A549 (cell line): Measurements from ENCODE around the gene LDLRAD1. TPM values are rescaled to one million over a fixed set of nuclear protein-coding genes. Genes with fewer than 3 reads are reported as not detected.
"Not testable (repeated sequence)": the region's sequence is repeated elsewhere in the genome, so short reads cannot be mapped to it uniquely, and the experiment has no call there.

Experiments
- ATAC-seq, 2 experiments: fragments of 200-7000 bp in 1 of 2; fragments of >200 bp in 1 of 2; cut with Nextera tagmentation in 1 of 2; cut with Tn5 transposase in 1 of 2; 3 replicates each; pipeline versions ENCODE4 v1.8.0 to v1.9.1; 2018 to 2020; ENCODE audit warnings: mild to moderate bottlenecking in 1 of 2, moderate library complexity in 1 of 2
- CTCF ChIA-PET: fragments of 300-600 bp; sonication (Branson Sonifier 250); formaldehyde crosslinking; extraction: SDS; loops from one replicate; lab custom pipeline; 2021; ENCODE audit warnings: antibody characterized with exemption, inconsistent platforms; lab: Yijun Ruan, JAX
- POLR2A ChIA-PET: fragments of 350-600 bp; formaldehyde crosslinking; extraction: SDS; loops from one replicate; lab custom pipeline; 2021; ENCODE audit warnings: antibody characterized with exemption, inconsistent platforms; lab: Yijun Ruan, JAX
- DNase-seq, 2 experiments: peaks; one replicate each; pipeline versions ENCODE4 v3.0.0 to v3.0.0-alpha.2; 2011 to 2016; ENCODE audit warnings: low read depth in 1 of 2, low spot score in 1 of 2
- FAIRE-seq: peaks from 2 replicates; lab custom pipeline; 2011; peaks lifted over from hg19 to GRCh38; lab: Jason Lieb, UNC
- H3K27ac ChIP-seq, 2 experiments: fragments of >200 bp; sonication (Bioruptor Twin); formaldehyde crosslinking; 3 replicates each; pipeline ENCODE4 v1.5.1; 2016 to 2017
- H3K4me1 ChIP-seq: fragments of >200 bp; sonication (Bioruptor Twin); formaldehyde crosslinking; 3 replicates; pipeline ENCODE4 v1.6.1; 2016
- H3K4me2 ChIP-seq: fragments of >200 bp; sonication (Bioruptor Twin); formaldehyde crosslinking; 3 replicates; pipeline ENCODE4 v1.6.1; 2016
- H3K4me3 ChIP-seq: fragments of >200 bp; sonication (Bioruptor Twin); formaldehyde crosslinking; 3 replicates; pipeline ENCODE4 v1.5.1; 2016
- H3K9me3 ChIP-seq: fragments of >200 bp; sonication (Bioruptor Twin); formaldehyde crosslinking; 3 replicates; pipeline ENCODE4 v1.6.1; 2016
- CBX2 ChIP-seq: fragments of 200-600 bp; sonication (generic); IDR thresholded peaks from 2 replicates; pipeline ENCODE4 v1.6.1; 2016; ENCODE audit warnings: low read depth, mild to moderate bottlenecking, borderline replicate concordance
- CBX8 ChIP-seq: fragments of 200-600 bp; sonication (generic); IDR thresholded peaks from 2 replicates; pipeline ENCODE4 v1.6.1; 2016
- CEBPB ChIP-seq, 2 experiments: fragments of >200 bp in 1 of 2; sonication (Bioruptor Twin) in 1 of 2; formaldehyde crosslinking in 1 of 2; IDR thresholded peaks; 2 replicates each; pipeline ENCODE4 v1.6.1; 2012 to 2016
- CHD4 ChIP-seq: fragments of 200-600 bp; sonication (generic); IDR thresholded peaks from 2 replicates; pipeline ENCODE4 v1.6.1; 2016; ENCODE audit warnings: antibody characterized with exemption, mild to moderate bottlenecking, borderline replicate concordance
- FOXS1 ChIP-seq: fragments of 250-450 bp; sonication (Bioruptor Pico); IDR thresholded peaks from 2 replicates; pipeline ENCODE4 v1.5.0; 2020; ENCODE audit warnings: mild to moderate bottlenecking, moderate library complexity
- HDAC2 ChIP-seq: fragments of 200-600 bp; sonication (generic); IDR thresholded peaks from 2 replicates; pipeline ENCODE4 v1.6.1; 2016
- HEYL ChIP-seq: fragments of 250-450 bp; sonication (Bioruptor Pico); IDR thresholded peaks from 2 replicates; pipeline ENCODE4 v1.8.0; 2021; ENCODE audit warnings: mild to moderate bottlenecking, moderate library complexity
- HOXB13 ChIP-seq: fragments of 250-450 bp; sonication (Bioruptor Pico); IDR thresholded peaks from 2 replicates; pipeline ENCODE4 v1.5.0; 2020; ENCODE audit warnings: low read depth, mild to moderate bottlenecking, moderate library complexity
- JUN ChIP-seq, 2 experiments: fragments of >200 bp; sonication (Bioruptor Twin); formaldehyde crosslinking; IDR thresholded peaks; 2 replicates in 1 of 2; 3 replicates in 1 of 2; pipeline ENCODE4 v1.6.1; 2016 to 2017
- JUNB ChIP-seq: fragments of >200 bp; sonication (Bioruptor Twin); formaldehyde crosslinking; IDR thresholded peaks from 2 replicates; pipeline ENCODE4 v1.6.1; 2016
- MAFK ChIP-seq: fragments of 450-650 bp; IDR thresholded peaks from 2 replicates; pipeline ENCODE4 v1.6.1; 2014; ENCODE audit not compliant: partially characterized antibody
- MAZ ChIP-seq: fragments of 150-350 bp; IDR thresholded peaks from 2 replicates; pipeline ENCODE4 v1.6.1; 2014; ENCODE audit warnings: antibody characterized with exemption, low read depth, low read length, borderline replicate concordance
- NR3C1 ChIP-seq: fragments of >200 bp; sonication (Bioruptor Twin); formaldehyde crosslinking; IDR thresholded peaks from 3 replicates; pipeline ENCODE4 v1.6.1; 2017
- POLR2A ChIP-seq: IDR thresholded peaks from 2 replicates; pipeline ENCODE4 v1.6.1; 2012; ENCODE audit warnings: mild to moderate bottlenecking, low read length
- RAD21 ChIP-seq, 2 experiments: fragments of >200 bp in 1 of 2; sonication (Bioruptor Twin) in 1 of 2; formaldehyde crosslinking in 1 of 2; IDR thresholded peaks in 1 of 2; conservative IDR thresholded peaks in 1 of 2; 2 replicates in 1 of 2; 3 replicates in 1 of 2; pipeline ENCODE4 v1.6.1; 2012 to 2018; ENCODE audit warnings: inconsistent platforms in 1 of 2
- RNF2 ChIP-seq: fragments of 200-600 bp; sonication (generic); IDR thresholded peaks from 2 replicates; pipeline ENCODE4 v1.6.1; 2016; ENCODE audit warnings: low read depth, mild to moderate bottlenecking, antibody characterized with exemption, moderate library complexity, borderline replicate concordance
- TP53 ChIP-seq: fragments of 250-450 bp; sonication (Bioruptor Pico); IDR thresholded peaks from 2 replicates; pipeline ENCODE4 v1.5.0; 2021; ENCODE audit warnings: mild to moderate bottlenecking, moderate library complexity
- WGBS: methylation state at CpG from one replicate; pipeline ENCODE4 v1.1.6; 2017; ENCODE audit errors: missing lambda C conversion rate; 5-methylcytosine and 5-hydroxymethylcytosine counted together
- polyA plus RNA-seq, 4 experiments: library from polyadenylated mRNA; depleted of rRNA in 3 of 4; stranded (reverse); fragments of >200 nt; fragmentation: RNase III in 1 of 4; extraction: RNeasy Plus Mini Kit Qiagen cat#74134 plus additional on column Dnase treatment in 1 of 4; gene quantifications; 2 replicates in 3 of 4; 3 replicates in 1 of 4; pipeline ENCODE4 v1.2.3, GENCODE V29; 2011 to 2017
- TF ChIP-seq, protein P1 (sequence below): fragments of >200 bp; sonication (Bioruptor Twin); formaldehyde crosslinking; IDR thresholded peaks from 3 replicates; pipeline ENCODE4 v1.5.1; 2016
- TF ChIP-seq, protein P2 (sequence below): fragments of >200 bp; sonication (Bioruptor Twin); formaldehyde crosslinking; IDR thresholded peaks from 3 replicates; pipeline ENCODE4 v1.6.1; 2016
- TF ChIP-seq, protein P3 (sequence below): fragments of 250-450 bp; sonication (Bioruptor Pico); IDR thresholded peaks from 2 replicates; pipeline ENCODE4 v1.5.0; 2021; ENCODE audit warnings: mild to moderate bottlenecking, moderate library complexity, borderline replicate concordance
- TF ChIP-seq, protein P4 (sequence below): fragments of 150-350 bp; IDR thresholded peaks from 2 replicates; pipeline ENCODE4 v1.6.1; 2014; ENCODE audit warnings: low read depth, mild to moderate bottlenecking, low read length

Gene LDLRAD1
- polyA plus RNA-seq, 2 of the 4 experiments (the other 2 are of a cell fraction), result 0.06 TPM; not detected in 1

DNA sequence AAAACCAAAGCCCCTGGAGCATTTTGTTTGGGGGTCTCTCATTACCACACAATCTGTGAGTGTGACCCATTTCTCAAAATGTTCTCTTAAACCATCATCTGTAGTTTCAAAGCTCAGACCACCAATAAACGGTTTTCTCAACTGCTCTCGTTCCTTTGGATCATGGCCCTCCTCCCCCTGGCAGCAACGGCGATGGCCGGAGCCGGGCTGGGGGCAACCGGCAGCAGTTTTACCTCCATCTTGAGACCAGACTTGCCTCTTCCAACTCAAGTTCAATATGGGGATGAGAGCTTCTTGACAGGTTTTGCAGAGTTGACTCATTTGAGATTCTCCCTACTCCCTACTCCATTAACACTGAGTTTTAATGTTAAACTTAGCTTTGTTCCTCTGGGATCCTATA lies 42.1 kb downstream of the LDLRAD1 start:
- H3K9me3 ChIP-seq, result no peaks in the 10 kb centered on the region
- no peak overlapping the region for H3K4me3 ChIP-seq
- ATAC-seq, result no peak
- DNase-seq, result no peak
- CTCF ChIA-PET, result interaction anchor here (1.0 kb wide), 1 partner anchor 16 kb away, joined by 5 read pairs; no protein-coding TSS in a partner anchor
- WGBS, result 89% methylated on average over 5 of the region's 7 CpGs
- H3K27ac ChIP-seq, result no peak overlapping the region
- H3K4me2 ChIP-seq, result no peak overlapping the region
- FAIRE-seq, result no peak
- no peaks in the 10 kb centered on the region for H3K4me1 ChIP-seq
- no peak for TF ChIP-seq JUN (IDR thresholded peaks at IDR 0.05)
- TF ChIP-seq, protein P1, sequence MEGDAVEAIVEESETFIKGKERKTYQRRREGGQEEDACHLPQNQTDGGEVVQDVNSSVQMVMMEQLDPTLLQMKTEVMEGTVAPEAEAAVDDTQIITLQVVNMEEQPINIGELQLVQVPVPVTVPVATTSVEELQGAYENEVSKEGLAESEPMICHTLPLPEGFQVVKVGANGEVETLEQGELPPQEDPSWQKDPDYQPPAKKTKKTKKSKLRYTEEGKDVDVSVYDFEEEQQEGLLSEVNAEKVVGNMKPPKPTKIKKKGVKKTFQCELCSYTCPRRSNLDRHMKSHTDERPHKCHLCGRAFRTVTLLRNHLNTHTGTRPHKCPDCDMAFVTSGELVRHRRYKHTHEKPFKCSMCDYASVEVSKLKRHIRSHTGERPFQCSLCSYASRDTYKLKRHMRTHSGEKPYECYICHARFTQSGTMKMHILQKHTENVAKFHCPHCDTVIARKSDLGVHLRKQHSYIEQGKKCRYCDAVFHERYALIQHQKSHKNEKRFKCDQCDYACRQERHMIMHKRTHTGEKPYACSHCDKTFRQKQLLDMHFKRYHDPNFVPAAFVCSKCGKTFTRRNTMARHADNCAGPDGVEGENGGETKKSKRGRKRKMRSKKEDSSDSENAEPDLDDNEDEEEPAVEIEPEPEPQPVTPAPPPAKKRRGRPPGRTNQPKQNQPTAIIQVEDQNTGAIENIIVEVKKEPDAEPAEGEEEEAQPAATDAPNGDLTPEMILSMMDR, result no peak
- TF ChIP-seq JUNB, result no peak
- no peak for TF ChIP-seq CHD4
- no peak for TF ChIP-seq CEBPB (IDR thresholded peaks at IDR 0.05)
- TF ChIP-seq HDAC2, result no peak
- no peak for TF ChIP-seq POLR2A
- TF ChIP-seq, protein P2, sequence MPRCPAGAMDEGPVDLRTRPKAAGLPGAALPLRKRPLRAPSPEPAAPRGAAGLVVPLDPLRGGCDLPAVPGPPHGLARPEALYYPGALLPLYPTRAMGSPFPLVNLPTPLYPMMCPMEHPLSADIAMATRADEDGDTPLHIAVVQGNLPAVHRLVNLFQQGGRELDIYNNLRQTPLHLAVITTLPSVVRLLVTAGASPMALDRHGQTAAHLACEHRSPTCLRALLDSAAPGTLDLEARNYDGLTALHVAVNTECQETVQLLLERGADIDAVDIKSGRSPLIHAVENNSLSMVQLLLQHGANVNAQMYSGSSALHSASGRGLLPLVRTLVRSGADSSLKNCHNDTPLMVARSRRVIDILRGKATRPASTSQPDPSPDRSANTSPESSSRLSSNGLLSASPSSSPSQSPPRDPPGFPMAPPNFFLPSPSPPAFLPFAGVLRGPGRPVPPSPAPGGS, result no peak
- TF ChIP-seq MAFK, result no peak
- no peak for TF ChIP-seq HOXB13 (CRISPR knock-in tag)
- TF ChIP-seq RNF2, result no peak
- TF ChIP-seq FOXS1 (CRISPR knock-in tag), result no peak
- TF ChIP-seq, protein P3, sequence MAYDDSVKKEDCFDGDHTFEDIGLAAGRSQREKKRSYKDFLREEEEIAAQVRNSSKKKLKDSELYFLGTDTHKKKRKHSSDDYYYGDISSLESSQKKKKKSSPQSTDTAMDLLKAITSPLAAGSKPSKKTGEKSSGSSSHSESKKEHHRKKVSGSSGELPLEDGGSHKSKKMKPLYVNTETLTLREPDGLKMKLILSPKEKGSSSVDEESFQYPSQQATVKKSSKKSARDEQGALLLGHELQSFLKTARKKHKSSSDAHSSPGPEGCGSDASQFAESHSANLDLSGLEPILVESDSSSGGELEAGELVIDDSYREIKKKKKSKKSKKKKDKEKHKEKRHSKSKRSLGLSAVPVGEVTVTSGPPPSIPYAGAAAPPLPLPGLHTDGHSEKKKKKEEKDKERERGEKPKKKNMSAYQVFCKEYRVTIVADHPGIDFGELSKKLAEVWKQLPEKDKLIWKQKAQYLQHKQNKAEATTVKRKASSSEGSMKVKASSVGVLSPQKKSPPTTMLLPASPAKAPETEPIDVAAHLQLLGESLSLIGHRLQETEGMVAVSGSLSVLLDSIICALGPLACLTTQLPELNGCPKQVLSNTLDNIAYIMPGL (CRISPR knock-in tag), result no peak
- no peak for TF ChIP-seq NR3C1
- POLR2A ChIA-PET, result no interaction called here

DNA sequence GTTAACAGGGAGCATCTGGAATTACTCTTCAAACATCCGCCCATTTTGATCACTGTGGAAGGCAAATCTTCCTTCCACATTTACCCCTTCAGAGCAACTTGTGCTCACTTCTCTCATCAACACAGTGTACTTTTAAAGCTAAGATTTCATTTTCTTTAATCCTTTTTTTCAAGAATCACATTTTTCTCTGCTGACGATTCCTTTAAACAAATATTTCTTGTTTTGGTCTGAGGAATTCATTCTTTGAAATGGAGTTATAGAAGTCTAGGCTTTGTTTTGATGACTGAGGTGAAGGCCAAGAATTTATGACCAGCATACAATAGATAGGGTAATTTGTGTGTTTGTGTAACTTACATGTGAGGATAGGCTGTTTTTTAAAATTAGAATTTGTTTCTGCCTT lies 46.3 kb downstream of the LDLRAD1 start:
- ChIA-PET CTCF (interaction anchor here (1.1 to 5.2 kb wide), 2 partner anchors 12 to 17 kb away, joined by 5 to 26 read pairs; no protein-coding TSS in a partner anchor), POLR2A (no interaction called here)
- H3K9me3 ChIP-seq, result no peaks in the 10 kb centered on the region
- no peak overlapping the region for H3K4me2 ChIP-seq
- H3K4me1 ChIP-seq, result peaks cover 18% of the 10 kb centered on the region
- TF ChIP-seq CBX2 (no peak), CEBPB (IDR thresholded peaks at IDR 0.05) (no peak), MAZ (no peak), CBX8 (no peak), RAD21 (conservative IDR thresholded peaks at IDR 0.05 in 1 of 2, IDR thresholded peaks at IDR 0.05 in 1 of 2) (no peak), JUN (IDR thresholded peaks at IDR 0.05) (no peak), TP53 (CRISPR knock-in tag) (no peak), HEYL (no peak)
- TF ChIP-seq, protein P4, sequence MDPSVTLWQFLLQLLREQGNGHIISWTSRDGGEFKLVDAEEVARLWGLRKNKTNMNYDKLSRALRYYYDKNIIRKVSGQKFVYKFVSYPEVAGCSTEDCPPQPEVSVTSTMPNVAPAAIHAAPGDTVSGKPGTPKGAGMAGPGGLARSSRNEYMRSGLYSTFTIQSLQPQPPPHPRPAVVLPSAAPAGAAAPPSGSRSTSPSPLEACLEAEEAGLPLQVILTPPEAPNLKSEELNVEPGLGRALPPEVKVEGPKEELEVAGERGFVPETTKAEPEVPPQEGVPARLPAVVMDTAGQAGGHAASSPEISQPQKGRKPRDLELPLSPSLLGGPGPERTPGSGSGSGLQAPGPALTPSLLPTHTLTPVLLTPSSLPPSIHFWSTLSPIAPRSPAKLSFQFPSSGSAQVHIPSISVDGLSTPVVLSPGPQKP, result no peak
- no peak overlapping the region for H3K27ac ChIP-seq
- FAIRE-seq (no peak), ATAC-seq (no peak), DNase-seq (no peak)
- WGBS, result 90% methylated on average over 2 of the region's 2 CpGs
- H3K4me3 ChIP-seq, result no peak overlapping the region

DNA sequence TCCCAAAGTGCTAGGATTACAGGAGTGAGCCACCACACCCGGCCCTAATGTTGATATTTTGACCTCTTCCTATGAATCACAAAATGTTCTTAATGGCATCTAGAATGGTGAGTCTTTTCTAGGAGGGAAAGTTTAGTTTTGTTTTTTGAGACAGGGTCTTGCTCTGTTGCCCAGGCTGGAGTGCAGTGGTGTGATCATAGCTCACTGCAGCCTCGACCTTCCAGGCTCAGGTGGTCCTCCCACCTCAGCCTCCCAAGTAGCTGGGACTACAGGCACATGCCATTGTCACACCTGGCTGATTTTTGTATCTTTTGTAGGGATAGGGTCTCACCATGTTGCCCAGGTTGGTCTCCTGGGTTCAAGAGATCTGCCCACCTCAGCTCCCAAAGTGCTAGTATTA lies 48.7 kb downstream of the LDLRAD1 start:
- H3K27ac ChIP-seq, FAIRE-seq, H3K4me2 ChIP-seq, ATAC-seq, H3K4me3 ChIP-seq, POLR2A ChIA-PET, DNase-seq, H3K9me3 ChIP-seq: not testable (repeated sequence)
- H3K4me1 ChIP-seq, result peaks cover 18% of the 10 kb centered on the region
- 84% methylated on average over 2 of the region's 2 CpGs for WGBS
- CTCF ChIA-PET, result interaction anchor here (1.2 to 5.2 kb wide), 2 partner anchors 10 to 109 kb away, joined by 4 to 26 read pairs; no protein-coding TSS in a partner anchor
